Coronary artery (tissue), 2 donors: ENCODE data around the gene KIF5A.

ENCODE experiments used
- DNase-seq: peaks from one replicate; pipeline ENCODE4 v3.0.0-alpha.2; 2017; ENCODE audit warnings: low spot score
- H3K27ac ChIP-seq, 2 donors: fragments of 200-600 bp; sonication (generic); one replicate each; pipeline ENCODE4 v1.5.1; 2016 to 2019
- H3K4me3 ChIP-seq: fragments of 200-600 bp; sonication (generic); 2 replicates; pipeline ENCODE4 v1.5.1; 2016; ENCODE audit warnings: mild to moderate bottlenecking, moderate library complexity
- CTCF ChIP-seq: fragments of 200-600 bp; sonication (generic); IDR thresholded peaks from one replicate; pipeline ENCODE4 v1.5.1; 2019; ENCODE audit warnings: antibody characterized with exemption

The KIF5A gene

GRCh38 chr12:57605811-57606311, 56.0 kb downstream of the KIF5A start:
- H3K4me3 ChIP-seq, result peak overlapping the region; percentile 98
- no peak for DNase-seq
- no peak for TF ChIP-seq CTCF
- peak overlapping the region; percentile 99 to 100 for H3K27ac ChIP-seq

GRCh38 chr12:57606399-57606798, 56.6 kb downstream of the KIF5A start:
- TF ChIP-seq CTCF, result no peak
- no peak for DNase-seq
- H3K27ac ChIP-seq, result peak overlapping the region; percentile 99 to 100
- H3K4me3 ChIP-seq, result no peak overlapping the region

- Histone ChIP-seq H3K4me3 (no peak overlapping the region), H3K27ac (no peak overlapping the region)
- TF ChIP-seq CTCF, result no peak
- DNase-seq, result no peak
These were observed 57.0 kb downstream of the KIF5A start for GRCh38 chr12:57606821-57607220.

- no peak for TF ChIP-seq CTCF
- no peak for DNase-seq
- Histone ChIP-seq H3K4me3 (no peak overlapping the region), H3K27ac (peak overlapping the region in 1 of 2 donors; percentile 97)
These were observed 58.3 kb downstream of the KIF5A start for GRCh38 chr12:57607958-57608663.

- peak; percentile 71 for DNase-seq
- Histone ChIP-seq H3K27ac (peak overlapping the region; percentile 97 to 98), H3K4me3 (peak overlapping the region; percentile 86)
- TF ChIP-seq CTCF, result no peak
These were observed 59.4 kb downstream of the KIF5A start for GRCh38 chr12:57609101-57609780.

- Histone ChIP-seq H3K27ac (peak overlapping the region; percentile 97 to 98), H3K4me3 (peak overlapping the region; percentile 86)
- peak; percentile 75 for DNase-seq
- no peak for TF ChIP-seq CTCF
These were observed 60.1 kb downstream of the KIF5A start for GRCh38 chr12:57609781-57610553.
